ENCODE results near the gene PLXNC1.

The PLXNC1 gene

DNA sequence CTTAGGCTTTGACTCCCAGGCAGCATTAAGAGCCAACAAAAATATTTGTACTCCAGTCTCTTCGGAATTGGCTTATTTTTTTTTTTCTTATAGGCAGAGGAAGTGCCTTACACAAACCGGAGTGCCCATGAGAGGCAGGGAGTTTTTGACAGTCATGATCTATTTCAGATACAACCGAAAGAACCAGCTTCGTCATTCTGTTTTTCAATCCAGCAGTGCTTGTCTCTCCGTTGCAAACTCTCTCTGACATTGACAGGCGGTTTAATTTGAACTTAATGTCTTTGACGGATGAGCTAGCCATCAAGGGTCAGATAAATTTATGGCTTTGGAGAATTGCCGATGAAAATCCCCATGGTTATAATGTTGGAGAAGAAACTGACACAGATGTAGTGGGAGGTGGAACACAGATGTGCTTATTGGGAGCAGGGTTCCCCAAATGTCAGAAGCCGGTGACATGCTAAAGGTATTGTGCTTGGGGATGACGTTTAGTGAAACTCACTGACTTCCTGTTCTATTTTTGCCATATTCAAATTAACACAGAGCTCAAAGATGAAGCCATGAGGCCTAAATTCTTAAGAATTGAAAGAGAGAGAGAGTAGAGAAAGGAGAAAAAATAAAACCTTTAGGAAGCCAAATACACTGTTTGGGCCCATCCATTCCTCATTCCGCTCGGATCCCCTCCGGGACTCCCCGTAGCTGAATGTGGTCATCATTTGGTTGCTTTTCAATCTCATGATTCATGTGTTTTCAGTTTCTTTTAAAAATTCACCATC, 59.7 kb downstream of the PLXNC1 start:
- no peak for FAIRE-seq

GRCh38 chr12:94208622-94208966, 60.2 kb downstream of the PLXNC1 start:
- no peak for FAIRE-seq

DNA sequence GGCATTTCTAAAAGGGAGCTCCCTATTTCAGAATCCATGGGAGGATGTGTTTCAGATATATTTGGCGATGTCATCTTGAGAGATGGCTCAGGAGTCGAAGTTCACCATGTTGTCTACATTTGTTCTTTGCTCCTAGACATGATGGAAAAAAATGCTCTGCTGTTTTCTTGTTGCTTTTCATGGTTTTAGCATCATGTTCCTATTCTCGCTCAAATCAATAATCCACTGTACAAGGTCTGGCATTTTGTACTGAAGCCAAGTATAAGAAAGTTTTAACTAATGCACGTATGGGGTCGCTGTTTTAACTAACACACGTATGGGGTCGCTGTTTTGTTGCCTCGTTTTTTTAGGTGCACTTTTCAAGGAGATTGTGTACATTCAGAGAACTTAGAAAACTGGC, 60.9 kb downstream of the PLXNC1 start:
- no peak for FAIRE-seq

- no peak for FAIRE-seq
Measured at GRCh38 chr12:94211021-94211420, 62.6 kb downstream of the PLXNC1 start.

DNA sequence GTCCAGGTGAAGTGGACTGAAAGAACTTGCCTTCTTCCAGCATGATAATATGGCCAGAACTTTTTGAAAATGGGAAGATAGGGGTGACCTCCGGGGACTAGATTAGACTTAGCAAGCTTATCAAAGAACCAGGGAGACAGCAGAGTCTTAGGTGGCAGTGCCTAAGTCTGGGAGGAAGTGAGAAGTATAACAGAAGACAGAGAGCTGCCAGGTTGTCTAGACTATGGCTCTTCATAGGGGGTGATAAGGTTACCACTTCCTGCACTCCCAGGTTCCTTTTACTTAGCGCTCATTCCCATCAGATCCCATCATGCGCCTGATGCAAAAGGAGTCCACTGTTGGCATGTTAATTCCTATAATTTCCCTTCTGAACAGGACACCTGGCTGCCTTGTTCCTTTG, 69.9 kb downstream of the PLXNC1 start:
- FAIRE-seq = no peak

DNA sequence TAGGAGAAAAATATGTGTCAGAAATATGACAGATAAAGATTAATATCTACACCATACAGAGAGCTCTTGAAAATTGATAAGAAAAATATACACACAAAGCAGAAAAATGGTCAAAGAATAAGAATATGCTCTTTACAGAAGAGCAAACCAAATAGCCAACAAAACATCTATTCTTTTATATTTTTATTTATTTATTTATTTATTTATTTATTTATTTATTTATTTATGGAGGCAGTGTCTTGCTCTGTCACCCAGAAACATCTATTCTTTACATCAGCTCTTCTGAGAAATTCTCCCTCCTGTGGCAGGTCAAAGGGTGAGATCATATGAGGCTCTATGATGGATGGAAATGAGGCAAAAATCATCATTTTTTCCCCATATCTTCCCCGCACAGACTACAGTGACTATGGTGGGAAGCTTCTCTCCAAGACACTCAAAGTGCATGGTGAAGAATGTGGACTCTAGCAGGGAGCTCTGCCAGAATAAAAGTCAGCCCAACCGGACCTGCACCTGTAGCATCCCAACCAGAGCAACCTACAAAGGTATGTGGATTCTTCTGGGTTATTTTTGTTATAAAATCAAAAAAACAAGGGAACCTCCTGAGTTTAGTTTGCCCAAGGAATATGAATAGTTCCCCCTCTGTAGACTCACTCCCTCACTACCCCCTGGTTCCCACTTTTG, 71.4 kb downstream of the PLXNC1 start:
- no peak for FAIRE-seq

GRCh38 chr12:94220804-94221203, 72.4 kb downstream of the PLXNC1 start:
- no peak for FAIRE-seq

- FAIRE-seq = no peak
Measured at GRCh38 chr12:94222351-94223084, 74.1 kb downstream of the PLXNC1 start.

- no peak for FAIRE-seq
Measured at GRCh38 chr12:94223842-94224241, 75.5 kb downstream of the PLXNC1 start.

DNA sequence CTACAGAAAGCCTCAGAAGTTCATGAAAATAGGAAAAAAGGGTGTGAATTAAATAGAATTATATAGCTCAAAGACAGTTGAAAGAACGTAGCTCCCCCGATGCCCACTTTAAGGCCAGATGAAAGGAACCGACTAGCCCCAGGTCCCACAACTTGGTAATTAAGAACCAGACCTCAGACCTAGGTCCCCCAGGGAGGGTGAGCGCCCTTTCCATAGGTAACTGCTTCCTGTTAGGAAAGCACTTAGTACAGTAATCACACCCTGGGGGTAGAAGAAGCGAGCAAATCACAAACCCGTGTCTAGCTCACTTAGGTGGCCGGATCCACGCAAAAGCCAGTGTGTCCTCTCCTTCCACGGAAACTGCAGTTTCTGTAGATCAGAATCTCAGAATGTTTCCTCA, 77.1 kb downstream of the PLXNC1 start:
- FAIRE-seq = no peak

DNA sequence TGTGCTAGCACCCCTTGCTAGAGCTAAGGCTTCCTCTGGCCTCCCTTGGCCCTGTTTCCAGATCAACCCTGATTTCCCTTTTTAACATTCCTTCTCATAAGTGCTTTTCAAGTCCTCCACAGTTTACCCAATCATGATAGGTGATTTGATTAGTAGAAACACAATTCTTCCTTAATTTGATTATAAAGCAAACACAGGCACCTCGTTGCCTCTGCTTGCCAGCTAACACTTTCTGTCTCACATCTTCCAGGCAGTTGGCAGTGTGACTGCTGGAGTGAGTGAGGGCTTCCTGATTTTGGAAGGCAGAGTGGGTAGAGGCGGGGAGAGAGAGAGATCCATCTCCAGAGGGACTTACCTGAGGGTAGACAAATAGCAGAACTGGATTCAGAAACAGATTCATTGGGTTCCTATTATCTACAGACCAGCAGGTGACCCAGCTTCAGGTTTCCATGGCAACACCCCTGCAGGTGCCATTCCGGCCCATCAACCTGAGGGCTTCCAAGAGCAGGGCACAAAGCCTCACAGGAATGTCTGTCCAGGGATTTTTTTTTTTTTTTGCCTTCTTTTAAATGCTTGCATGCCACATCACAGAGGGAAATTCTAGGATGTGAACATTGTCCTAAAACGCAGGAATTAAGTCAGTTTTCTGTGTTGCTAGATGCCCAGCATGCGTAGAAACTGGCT, 77.7 kb downstream of the PLXNC1 start:
- no peak for FAIRE-seq

GRCh38 chr12:94227066-94227465, 78.7 kb downstream of the PLXNC1 start:
- FAIRE-seq = no peak

- no peak for FAIRE-seq
Measured at GRCh38 chr12:94228488-94228907, 80.1 kb downstream of the PLXNC1 start.

DNA sequence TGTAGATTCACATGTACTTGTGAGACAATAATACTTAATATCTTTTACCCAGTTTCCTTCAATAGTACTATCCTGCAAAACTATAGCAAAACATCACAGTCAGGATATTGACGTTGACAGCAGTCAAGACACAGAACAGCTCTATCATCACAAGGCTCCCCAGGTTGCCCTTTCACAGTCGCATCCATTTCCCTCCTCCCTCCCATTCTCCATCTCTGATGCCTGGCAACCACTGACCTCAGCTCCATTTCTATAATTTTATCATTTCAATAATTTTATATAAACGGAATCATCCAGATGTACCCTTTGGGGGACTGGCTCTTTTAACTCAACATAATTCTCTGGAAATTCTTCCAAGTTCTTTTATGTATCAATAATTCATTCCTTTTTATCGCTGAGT, 81.5 kb downstream of the PLXNC1 start:
- no peak for FAIRE-seq

- FAIRE-seq = no peak
Measured at GRCh38 chr12:94230357-94230905, 82.1 kb downstream of the PLXNC1 start.

DNA sequence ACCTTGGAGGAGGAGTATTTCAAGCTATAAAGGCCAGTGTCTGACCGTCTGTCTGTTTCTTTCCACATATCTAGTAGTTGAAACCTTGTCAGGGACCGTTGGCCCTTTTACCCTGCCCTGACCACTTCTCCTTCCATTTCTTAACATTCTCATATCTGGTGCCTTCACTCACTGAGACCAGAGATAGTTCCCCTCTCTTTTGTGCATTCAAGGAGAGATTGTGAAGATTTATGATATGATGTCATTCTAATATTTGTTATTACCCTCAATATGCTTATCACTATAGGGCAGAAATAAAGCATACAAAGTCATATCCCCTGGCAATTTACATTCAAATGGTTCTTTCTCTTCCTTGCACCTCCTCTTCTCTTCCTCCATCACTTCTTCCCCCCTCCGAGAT, 83.3 kb downstream of the PLXNC1 start:
- no peak for FAIRE-seq

- no peak for FAIRE-seq
Measured at GRCh38 chr12:94235848-94236247, 87.5 kb downstream of the PLXNC1 start.

GRCh38 chr12:94239332-94239993, 91.1 kb downstream of the PLXNC1 start:
- no peak for FAIRE-seq

DNA sequence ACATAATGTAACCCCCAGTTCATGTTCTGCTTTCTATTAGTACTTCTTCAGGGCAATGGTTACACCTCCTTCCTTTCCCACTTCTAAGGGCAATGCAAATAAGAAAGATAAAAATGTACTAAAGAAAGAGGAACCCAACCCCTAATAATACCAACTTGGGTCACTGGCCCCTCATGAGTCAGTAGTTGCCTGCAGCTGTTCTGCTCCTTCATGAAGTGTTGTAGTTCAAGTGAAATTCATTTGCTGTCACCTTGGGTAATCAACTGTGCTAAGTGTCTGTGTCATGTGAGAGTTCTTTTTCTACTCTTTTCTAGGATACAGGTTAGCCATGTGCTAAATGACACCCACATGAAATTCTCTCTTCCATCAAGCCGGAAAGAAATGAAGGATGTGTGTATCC, 91.8 kb downstream of the PLXNC1 start:
- FAIRE-seq = no peak

DNA sequence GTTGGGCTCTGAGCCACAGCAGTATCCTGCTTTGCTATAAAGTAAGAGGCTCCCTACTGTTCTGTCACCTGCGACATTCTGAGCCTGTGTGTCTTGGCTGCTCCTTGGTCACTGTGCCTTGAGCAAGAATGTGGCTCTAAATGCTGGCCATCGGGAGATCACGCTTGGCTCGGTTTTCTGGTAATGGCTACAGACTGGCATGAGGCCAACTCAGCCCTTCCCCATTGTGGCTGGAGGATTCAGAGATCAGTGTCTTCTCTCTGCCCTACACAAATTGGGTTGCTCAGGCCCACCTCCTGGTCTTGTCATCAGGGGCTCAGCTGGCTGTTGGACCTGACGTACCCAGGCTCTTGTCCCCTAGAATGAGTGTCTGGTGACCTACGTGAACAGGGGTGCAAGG, 94.5 kb downstream of the PLXNC1 start:
- FAIRE-seq = no peak

GRCh38 chr12:94244165-94245133, 96.1 kb downstream of the PLXNC1 start:
- no peak for FAIRE-seq
